ENCODE measurements around the gene MAML2.

MAML2 gene

DNA sequence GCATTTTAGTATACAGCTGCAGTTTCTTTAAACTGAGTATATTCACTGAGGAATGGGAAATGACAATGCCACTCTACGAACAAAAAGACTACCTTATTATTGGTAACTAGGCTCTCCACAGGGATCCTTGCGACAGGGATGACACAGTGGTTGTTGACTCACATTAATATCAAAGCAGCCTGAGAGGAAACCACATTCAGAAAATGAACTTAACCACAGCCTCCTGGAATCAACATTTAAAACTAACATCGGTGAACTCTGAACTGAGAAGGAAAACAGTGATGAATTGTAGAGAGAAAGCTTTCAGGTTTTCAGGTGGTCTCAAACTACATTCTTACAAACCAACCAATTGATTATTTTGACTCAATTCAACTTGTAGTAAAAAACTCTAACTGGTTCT, 328.8 kb downstream of the MAML2 start:
- DNase-seq (ENCODE audit: low read depth, low spot score), result peak; percentile 70

DNA sequence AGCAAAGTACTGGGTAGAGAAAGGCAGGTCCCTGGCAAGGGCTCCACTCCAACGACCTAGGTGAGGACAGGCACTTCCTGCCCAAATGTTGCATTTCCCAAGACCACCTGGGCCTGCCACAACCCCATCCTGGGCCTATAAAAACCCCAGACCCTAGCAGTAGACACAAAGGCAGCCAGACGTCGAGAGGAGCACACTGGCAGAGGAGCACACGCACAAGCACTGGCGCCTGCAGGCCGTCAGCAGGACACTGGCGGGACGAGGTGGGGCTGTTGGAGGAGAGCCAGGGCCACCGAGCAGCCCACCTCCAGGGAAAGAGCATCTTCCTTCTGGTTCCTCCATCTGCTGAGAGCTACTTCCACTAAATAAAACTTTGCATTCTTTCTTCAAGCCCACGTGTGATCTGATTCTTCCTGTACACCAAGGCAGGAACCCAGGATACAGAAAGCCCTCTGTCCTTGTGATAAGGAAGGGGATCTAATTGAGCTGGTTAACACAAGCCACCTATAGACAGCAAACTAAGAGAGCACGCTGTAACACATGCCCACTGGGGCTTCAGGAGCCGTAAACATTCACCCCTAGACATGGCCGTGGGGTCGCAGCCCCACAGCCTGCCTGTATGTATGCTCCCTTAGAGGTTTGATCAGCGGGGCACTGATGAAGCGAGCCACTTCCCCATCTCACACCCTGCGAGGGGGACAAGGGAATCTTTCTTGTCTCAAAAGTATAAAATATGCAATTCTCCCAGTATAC, 329.4 kb downstream of the MAML2 start:
- no peak for DNase-seq (ENCODE audit: low read depth, low spot score)

DNA sequence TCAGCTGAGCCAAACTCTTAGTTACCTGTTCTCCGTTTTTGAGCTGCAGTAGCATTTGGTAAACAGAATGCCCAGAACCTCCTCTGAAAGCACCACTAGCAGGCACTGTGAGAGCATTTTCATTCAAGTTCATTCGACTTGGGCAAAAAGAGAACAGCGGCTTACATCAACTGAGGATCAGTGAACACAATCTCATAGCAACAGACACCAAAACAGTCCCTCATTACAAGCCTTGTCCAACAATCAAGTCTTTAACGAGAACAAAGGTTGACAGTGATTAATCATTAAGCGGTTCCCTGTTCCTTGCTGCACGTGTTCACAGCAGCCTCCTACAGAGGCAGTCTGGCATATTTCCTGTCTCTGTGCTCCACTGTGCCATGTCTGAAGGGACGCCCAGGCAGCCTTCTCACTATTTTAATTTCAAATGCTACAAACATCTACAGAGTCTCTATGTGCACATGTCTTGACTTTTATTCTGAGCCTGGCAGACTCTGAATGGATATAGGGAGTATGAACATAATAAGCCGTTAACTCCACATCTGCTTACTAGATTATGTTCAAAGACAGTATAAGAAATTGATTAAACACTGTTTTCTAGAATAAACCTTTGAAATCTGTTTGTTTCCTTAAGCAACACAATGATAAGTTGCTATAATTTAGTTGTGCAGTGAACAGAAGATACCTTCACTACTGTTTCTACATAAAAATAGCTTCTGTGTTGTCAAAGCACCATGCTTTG, 330.7 kb downstream of the MAML2 start:
- peak; percentile 93 for DNase-seq (ENCODE audit: low read depth, low spot score)

DNA sequence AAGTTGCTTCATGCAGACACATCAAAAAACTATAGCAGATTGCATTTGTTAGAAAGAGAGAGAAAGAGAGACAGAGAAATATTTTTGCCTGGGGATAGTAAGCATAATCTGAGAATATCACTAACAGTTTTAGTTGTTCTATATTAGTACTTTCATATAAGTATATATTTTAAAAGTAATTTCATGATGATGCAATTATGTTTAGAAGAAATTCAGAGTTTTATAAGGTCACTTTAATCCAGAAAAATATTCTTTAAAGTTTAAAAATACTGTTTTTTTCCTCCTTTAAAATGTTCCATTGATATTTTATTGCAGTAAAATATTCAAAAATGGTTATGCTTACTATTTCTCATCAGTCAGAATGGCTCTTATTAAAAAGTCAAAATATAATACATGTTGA, 332.3 kb downstream of the MAML2 start:
- no peak for DNase-seq (ENCODE audit: low read depth, low spot score)

GRCh38 chr11:96008161-96008720, 334.8 kb downstream of the MAML2 start:
- no peak for DNase-seq (ENCODE audit: low read depth, low spot score)

DNA sequence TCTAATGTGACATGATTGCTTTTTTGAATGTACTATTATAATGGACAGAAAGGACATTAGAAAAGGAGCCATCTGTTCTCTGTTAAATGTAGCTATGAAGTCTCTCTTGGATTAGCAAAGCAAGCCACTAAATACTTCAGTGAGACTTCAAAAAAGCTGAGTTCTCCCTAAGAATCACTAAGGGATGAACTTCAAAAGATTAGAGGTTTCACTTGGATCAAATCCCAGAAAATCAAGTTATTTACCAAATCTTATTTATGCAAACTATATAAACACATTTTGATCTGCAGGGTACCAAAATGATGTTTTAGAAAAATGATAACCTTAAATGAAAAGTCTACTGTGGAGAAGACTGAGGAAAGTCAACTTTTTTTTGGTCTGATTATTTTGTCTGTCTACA, 337.0 kb downstream of the MAML2 start:
- DNase-seq (ENCODE audit: low read depth, low spot score), result no peak

DNA sequence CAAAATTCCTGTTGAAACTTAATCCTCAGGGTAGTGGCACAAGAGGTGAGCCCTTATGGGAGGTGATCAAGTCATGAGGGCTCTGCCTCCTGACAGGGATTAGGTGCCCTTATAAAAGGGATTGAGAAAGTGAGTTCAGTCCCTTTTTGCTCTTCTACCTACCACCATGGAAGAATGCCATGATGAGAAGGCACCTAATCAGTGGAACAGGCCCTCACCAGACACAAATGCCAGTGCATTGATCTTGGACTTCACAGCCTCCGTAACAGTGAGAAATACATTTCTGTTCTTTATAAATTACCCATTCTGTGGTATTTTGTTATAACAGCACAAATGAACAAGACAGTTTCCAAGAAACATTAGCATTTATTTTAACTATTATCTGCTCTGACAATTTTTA, 338.1 kb downstream of the MAML2 start:
- DNase-seq (ENCODE audit: low read depth, low spot score), result no peak

DNA sequence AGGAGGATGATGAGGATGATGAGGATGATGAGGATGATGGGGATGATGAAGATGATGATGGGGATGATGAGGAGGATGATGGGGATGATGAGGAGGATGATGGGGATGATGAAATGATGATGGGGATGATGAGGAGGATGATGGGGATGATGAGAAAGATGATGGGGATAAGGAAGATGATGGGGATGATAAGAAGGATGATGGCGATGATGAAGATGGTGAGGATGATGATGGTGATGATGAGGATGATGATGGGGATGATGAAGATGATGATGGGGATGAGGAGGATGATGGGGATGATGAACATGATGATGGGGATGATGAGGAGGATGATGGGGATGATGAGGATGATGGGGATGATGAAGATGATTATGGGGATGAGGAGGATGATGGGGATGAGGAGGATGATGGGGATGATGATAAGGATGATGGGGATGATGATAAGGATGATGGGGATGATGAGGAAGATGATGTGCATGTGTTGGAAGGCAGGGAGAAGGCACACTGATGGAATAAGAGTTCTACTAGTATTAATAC, 340.2 kb downstream of the MAML2 start:
- DNase-seq (ENCODE audit: low read depth, low spot score), result no peak

DNA sequence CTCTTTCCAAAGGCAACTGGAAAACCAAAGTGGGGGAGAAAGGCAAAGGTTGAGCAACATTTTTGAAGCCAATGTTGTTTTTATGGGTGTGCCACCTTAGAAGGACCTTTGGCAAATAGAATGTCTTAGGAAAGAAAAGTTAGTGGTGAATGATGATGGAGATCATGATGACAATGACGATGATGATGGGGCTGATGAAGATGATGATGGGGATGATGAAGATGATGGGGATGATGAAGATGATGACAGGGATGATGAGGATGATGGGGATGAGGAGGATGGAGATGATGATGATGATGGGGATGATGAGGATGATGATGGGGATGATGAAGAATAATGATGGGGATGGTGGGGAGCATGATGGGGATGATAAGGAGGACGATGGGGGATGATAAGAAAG, 340.7 kb downstream of the MAML2 start:
- no peak for DNase-seq (ENCODE audit: low read depth, low spot score)

- no peak for DNase-seq (ENCODE audit: low read depth, low spot score)
These were observed 342.0 kb downstream of the MAML2 start for GRCh38 chr11:96001037-96001436.

DNA sequence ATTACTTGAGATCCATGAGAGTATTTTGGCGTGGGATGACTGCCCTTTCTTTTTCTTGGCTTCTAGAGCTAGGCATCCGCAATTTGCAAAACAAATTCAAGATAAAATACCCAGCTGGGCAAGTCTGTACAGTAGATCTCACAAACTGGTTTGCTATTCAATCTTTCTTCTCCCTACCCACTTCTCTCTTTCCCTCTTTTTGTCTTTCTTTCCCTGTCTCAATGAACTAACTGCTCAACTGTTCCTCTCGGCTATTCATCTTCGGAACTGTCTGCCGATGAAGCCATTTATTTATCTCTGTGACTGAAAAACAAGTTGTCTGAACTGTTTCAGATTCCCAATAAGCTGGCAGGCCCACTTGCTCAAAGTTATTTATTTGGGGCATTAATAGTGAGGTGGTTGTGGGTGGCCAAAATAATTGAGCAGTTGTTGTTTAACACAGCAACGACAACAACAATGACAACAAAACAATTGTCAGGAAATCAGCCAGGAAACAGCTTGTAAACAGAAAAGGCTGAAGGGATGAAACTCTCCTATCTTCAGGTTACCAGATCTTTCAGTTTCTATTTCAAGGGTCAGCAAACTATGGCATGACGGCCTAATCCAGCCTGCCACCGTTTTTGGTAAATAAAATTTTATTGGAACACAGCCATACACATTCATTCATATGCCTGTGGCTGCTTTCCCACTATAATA, 343.1 kb downstream of the MAML2 start:
- DNase-seq (ENCODE audit: low read depth, low spot score), result peak; percentile 45

DNA sequence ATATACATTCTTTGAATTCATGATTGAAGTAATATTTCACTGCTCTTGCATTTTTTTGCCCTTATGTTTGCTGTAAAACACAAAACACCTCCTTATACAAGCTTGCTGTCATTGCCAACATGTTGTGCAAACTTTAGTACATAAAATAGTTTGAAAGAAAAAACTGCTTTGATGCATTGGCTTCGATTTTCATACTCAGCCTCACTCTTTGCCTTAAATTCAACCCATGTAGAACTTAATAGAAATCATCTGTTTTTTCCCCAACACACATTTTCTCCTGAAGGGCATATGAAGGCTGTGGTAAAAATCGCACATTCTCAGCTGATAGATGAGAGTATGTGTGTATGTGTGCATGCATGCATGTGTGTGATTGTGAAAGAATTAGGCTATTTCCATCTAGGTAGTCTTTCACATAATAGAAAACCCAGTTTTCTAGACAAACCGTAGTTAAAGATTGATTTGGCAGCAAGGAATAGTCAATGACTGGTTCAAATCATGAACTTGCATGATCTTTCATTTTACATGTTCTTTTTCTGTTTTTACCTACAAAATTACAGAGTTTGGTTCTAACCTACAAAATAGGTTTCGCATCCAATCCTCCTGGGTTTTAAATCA, 346.3 kb downstream of the MAML2 start:
- no peak for DNase-seq (ENCODE audit: low read depth, low spot score)

- DNase-seq (ENCODE audit: low read depth, low spot score), result no peak
These were observed 348.7 kb downstream of the MAML2 start for GRCh38 chr11:95994329-95994728.

GRCh38 chr11:95993438-95994298, 349.3 kb downstream of the MAML2 start:
- DNase-seq (ENCODE audit: low read depth, low spot score), result no peak

DNA sequence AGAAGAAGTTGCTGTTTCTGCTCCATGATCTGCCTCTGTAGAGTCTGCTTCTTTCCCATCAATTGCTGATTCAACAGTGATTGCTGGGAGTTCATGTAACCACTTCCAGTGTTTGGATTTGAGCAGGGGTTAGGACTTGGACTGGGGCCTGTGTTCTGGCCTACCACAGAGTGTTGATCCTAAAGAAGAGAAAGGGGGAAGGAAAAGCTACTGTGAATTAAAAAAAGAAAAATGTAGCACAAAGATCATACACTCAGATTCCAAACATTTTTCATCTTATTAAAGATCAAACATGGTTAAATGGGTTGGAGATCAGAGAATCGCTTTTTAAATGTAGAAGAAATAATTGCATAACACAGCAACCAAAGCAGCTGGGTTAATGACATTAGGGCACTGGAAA, 351.4 kb downstream of the MAML2 start:
- peak; percentile 84 for DNase-seq (ENCODE audit: low read depth, low spot score)

GRCh38 chr11:95991101-95991500, 351.9 kb downstream of the MAML2 start:
- peak; percentile 76 for DNase-seq (ENCODE audit: low read depth, low spot score)

DNA sequence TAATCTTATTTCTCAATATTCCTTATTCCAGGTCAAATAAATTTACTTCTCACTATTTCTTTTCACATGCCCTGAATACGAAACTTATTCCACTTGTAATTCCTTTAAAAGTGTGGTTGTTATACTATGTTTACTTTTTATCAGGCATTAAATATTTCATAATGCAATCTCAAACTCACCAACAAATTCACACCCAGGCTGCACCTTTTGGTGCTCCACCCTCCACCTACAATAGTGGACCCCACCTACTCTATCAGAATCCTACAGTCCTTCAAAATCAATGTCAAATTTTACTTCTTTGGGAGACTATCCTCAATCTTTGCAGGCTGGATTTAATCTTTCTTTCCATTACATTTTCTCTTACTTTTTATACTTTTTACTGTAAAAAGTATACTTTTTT, 353.2 kb downstream of the MAML2 start:
- DNase-seq (ENCODE audit: low read depth, low spot score), result no peak

GRCh38 chr11:95989076-95989605, 353.9 kb downstream of the MAML2 start:
- DNase-seq (ENCODE audit: low read depth, low spot score), result no peak

GRCh38 chr11:95985174-95985808, 357.7 kb downstream of the MAML2 start:
- DNase-seq (ENCODE audit: low read depth, low spot score), result no peak

DNA sequence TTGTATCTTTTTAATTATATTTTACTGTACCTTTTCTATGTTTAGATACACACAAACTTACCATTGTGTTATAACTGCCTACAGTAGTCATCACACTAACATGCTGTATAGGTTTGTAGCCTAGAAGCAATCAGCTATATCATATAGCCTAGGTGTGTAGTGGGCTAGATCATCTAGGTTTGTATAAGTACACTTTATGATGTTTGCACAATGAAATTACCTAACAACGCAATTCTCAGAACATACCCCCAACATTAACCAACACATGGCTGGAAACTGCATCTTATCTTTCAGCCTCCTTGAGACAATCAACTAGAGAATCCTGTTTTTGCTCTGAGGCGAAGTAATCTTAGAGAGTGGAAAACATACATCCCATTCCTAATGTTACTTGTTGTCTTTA, 358.9 kb downstream of the MAML2 start:
- no peak for DNase-seq (ENCODE audit: low read depth, low spot score)
